ENCODE measurements around the gene TPO.
A peak's percentile ranks its signal among the peaks of the same experiment; 100 is the strongest.

Gene TPO

DNA sequence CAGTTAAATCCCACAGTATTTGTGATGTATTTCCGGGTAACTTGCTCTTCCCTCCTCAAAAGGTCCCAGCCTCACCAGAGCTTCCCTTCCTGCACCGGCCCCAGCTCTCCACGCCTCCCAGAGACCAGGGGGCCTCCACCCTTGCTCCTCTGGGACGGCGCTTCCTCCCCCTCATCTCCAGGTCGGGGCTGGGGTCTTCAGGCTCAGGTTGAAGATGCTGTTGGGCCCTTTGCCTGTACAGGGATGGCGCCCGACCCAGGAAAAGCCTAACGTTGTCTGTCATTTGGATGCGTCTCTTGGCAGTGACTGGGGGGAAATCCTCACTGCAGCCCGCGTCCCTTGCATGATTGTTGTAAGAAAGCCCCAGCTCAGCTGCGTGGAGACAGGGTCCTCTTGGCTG is 126.7 kb downstream of the TPO start:
- no peak for DNase-seq

DNA sequence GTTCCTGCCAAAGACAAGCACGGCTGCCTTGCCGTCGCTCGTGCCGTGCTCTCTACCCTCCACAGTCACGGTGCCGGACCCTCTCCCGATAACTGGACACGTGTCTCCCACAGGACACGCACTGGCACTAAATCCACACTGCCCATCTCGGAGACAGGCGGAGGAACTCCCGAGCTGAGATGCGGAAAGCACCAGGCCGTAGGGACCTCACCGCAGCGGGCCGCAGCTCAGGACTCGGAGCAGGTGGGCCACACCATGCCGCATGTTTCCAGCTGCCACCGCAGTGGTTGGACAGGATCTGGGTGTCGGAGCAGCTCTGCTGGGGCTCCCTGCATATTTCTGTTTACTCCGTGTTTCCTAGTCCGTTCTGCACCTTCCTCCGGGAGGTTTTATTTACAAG is 127.2 kb downstream of the TPO start:
- no peak for DNase-seq

DNA sequence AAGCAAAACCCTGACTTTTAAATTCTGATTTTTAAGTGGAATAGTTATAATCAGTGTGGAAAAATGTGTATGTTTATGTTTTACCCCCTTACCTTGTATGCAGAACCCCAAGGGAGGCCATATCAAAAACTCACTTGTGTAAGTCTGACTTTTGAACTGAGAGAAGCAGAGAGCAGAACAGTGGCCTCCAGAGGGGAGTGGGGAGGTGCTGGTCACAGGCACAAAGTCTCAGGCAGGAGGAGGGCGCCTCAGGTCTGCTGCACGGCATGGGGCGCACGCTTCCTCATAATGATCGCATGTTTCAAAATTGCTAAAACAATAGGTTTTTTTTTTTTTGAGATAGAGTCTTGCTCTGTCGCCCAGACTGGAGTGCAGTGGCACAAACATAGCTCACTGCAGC is 127.8 kb downstream of the TPO start:
- DNase-seq, result no peak

DNA sequence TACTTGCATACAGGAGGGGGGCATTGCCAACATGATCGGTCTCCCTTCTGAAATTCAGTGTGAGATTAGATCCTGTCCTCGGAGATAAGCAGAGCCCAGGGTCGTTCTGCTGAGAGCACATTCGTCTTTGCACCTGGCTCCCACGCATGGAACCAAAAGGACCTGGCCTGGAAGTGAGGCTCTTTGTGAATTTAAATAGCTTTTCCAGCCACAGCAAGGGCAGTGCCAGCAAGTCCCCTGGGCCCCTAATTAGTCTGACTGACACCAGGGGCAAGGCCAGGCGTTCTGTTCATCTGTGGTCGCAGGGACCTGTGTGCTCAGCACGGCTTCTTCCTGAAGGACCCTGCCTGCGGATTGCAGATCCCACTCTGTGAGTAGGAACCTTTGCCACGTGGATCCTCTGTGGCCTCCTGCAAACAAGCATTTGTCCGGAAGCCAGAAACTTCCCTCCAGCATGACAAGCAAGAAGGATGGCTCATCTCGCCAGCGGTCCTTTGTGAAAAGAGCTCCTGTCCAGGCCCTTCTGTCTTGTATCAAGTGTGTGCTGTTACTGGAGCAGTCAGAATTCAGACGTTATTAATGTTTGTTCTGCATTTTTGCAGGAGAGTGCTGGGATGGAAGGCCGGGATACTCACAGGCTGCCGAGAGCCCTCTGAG is 128.7 kb downstream of the TPO start:
- no peak for DNase-seq

DNA sequence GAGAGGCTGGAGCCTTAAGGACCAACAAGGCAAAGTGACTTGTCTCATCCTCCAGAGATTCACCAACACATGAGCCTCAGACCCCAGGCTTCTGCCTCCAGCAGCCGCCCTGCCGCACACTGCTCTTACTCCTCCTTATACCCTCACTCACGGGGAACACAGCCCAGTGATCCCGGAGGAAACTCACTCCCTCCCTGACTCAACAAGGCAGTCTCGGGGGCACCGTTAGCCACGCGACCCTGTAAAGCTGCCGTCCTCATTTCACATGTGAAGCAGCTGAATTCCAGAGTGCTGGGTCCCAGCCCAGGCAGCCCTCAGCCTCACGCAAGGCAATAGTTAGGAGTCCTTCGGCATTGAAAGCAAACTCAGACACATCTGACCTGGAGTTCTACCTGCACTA is 129.7 kb downstream of the TPO start:
- DNase-seq, result no peak

DNA sequence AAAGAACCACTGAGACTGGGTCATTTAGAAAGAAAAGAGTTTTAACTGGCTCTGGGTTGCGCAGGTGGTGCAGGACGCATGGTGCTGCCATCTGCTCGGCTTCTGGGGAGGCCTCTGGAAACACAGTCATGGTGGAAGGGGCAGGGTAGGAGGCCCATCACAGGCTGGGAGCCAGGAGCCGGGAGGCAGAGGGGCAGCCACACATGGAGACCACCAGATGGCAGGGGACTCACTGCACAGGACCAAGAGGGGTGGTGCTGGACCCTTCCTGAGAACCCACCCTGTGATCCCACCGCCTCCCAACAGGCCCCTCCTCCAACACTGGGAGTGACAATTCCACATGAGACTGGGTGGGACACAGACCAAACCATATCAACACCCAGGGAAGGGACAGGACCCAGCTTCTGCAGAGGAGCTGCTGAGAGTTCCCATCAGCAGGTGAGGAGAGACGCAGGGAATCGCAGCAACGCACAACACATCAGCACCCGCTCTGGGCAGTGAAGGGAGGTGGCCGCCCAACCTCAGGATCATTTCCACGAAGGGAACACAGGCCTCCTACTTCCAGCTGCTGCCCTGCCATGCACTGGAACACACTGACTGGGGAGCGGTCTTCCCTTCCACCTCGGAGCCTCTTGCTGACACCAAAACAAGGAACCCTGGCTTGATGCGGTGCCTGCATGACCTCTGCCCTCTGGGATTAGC is 130.7 kb downstream of the TPO start:
- DNase-seq, result no peak

DNA sequence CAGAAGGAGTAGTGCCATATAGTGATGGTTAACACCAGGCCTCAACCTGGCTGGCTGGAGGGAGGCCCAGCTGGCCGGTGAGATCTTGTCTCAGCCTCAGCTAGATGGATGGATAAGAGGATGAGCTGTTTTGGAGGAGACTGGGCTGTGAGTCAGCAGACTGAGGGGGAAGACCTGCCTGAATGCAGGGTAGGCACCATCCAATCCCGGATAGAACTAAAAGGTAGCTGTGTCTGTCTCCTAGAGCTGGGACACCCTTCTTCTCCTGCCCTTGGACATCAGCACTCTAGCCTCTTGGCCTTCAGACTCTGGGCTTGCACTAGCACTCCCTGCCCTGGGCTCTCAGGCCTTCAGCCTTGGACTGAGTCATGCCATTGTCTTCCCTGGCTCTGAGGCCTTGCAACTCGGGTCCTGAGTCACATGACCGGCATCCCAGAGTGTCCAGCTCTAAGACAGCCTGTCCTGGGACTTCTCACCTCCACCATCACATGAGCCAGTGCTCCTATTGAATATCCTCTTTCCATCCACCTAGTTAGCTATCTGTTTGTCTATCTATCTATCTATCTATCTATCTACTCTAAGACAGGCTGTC is 131.3 kb downstream of the TPO start:
- DNase-seq, result no peak

DNA sequence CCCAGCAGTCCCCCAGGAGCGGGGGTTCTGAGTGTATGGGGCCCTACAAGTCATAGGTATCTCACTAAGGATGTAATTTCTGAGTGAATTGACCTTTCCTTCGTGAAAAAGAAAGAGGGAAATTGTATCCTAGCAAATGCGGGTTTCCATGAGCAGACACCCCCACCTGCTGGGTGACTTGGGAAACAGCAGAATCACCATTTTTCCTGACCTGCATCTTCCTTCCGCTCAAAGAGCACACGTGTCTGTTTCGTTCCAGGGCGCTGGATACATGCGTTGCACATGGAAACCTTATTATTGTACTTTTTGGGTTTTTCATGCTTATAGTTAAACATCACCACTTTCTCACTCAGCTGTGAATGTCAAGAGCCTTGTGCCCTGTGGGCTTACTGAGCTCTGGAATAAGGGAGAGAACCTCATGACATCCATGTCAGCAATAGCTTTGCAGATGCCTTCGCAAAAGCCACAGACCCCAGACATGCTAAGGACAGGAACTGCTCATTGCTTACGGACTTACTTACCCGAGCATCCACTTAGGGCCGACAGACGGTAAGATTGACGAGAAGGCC is 132.8 kb downstream of the TPO start:
- peak; percentile 52 to 68 for DNase-seq

DNA sequence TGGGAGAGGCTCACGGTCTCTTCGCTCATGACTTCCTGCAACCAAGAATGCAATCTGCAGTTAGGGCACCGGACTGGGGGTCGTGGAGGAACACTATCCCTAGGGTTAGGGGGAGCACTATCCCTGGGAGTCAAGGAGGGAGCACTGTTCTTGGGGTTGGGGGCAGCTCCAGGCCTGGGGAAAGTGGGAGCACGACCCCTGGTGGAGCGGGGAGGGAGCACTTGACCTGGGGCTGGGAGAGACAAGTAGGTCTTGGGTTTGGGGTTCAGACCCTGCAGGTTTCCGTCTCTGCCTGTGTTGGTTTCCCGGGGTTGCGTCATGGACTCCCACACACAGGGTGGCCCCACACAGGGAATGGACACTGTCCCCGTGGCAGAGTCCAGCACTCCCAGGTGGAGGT is 133.6 kb downstream of the TPO start:
- DNase-seq, result no peak

DNA sequence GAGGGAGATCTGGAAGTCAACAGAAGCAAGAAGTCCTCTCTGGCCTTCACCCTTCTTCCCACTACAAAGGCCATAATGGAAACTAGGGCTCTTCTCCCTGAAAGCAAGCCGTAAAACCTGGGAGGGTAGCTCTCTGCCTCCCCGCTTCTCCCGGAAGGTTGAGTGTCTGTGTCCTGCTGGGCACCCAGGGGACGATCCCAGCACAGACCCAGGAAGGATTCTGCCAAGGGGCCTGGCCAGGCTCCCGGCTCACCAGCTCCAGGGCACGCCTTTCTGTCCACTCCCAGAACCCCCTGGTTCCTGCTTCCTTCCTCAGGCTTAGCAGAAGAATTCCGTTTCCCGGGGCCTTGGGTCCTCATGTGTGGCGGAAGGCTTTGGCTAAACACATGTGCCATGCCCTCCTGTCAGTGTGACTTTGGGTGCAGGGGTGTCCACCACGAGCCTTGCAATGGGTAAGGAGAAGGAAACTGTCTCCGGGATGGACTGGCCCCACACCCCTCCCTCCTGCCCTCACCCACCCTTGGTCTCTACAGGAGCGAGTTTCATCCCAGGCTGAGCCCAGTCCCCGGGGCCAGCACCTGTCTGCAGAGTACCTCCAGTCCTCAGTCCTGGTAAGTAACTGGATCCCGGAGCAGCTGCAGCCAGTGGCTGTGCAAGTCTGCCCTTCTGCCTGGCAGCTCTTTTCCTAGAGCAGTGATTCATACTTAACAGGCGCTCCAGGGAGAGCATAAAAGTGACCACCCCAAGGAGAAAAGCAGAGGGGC is 135.8 kb downstream of the TPO start:
- peak in 1 of 2 experiments; percentile 57 for DNase-seq

DNA sequence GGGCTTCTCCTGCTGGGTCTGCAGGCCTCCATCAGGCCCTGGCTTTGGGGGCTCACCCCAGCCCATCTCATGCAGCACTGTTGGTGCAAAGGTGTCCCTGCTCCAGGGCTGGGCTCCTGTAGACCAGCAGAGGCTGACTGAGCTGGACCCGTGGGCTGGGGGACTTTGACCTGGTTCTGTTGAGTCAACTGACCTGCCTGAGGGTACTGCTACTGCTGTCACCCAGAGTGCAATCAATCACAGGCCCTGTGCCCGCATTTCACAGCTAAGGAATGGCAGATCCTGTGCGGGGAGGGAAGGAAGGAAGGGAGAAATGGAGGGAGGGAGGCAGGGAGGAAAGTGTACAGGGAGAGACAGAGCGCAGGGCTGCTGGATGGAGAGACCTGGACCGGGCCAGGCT is 136.8 kb downstream of the TPO start:
- no peak for DNase-seq

DNA sequence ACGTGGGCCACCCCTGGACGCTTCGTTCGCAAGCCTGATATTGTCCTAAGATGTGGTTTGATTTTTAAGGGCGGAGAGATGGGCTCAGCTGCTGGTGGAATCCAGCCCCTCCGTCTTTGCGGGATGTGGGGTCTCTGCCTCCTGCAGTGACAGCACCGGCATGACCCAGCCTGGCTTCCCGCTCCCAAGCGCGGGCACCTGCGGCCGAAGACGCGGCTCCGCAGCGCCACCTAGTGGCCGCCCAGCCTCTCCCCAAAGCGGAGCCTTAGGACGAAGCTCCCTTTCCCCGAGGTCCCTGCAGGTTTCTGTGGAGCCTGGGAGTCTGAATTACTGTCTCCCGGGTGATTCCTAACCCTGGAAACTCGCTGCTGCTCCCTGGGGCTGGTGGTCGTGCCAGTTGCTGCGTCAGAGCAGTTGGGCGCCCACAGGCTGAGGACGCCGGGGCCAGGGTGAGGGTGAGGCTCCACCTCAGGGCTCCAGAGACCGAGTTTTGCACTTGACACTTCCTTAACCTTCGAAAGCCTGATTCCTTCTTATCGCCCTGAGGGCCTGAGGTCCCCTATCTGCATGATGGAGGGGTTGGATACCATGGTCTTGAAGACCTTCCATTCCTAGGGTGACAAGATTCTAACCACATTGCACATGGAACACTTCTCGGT is 137.5 kb downstream of the TPO start:
- peak; percentile 49 to 56 for DNase-seq

DNA sequence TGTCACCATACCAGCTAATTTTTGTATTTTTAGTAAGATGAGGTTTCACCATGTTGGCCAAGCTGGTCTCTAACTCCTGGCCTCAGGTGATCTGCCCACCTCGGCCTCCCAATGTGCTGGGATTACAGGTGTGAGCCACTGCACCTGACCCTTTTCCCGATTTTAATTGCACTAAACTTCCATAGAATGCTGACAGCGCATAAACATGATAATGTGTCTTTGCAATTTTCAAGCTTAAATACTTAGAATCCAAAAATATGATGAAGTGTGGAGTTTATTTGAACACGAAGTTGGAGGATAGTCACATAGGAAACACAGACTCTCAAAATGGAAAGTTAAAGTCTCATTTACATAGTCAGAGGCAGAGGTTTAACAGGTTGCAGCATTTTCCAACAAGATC is 138.6 kb downstream of the TPO start:
- no peak for DNase-seq

DNA sequence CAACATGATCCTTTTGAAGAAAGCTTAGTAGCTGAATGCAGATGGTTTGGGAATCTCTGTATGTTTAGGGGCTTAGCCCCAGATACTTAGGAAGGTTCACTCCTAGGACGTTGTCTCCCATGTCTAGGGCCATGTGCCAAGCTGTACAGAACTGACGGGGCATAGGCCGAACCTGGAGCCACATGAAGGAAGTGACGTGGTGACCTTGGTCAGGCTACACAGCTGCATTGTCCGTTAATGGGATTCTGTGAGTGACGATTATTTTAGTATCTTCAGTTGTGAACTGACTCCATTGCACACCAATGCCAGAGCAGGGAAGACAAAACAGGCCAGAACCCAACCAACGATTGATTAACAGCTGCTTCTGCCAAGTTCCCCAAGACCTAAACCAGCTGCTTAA is 139.3 kb downstream of the TPO start:
- DNase-seq, result no peak

DNA sequence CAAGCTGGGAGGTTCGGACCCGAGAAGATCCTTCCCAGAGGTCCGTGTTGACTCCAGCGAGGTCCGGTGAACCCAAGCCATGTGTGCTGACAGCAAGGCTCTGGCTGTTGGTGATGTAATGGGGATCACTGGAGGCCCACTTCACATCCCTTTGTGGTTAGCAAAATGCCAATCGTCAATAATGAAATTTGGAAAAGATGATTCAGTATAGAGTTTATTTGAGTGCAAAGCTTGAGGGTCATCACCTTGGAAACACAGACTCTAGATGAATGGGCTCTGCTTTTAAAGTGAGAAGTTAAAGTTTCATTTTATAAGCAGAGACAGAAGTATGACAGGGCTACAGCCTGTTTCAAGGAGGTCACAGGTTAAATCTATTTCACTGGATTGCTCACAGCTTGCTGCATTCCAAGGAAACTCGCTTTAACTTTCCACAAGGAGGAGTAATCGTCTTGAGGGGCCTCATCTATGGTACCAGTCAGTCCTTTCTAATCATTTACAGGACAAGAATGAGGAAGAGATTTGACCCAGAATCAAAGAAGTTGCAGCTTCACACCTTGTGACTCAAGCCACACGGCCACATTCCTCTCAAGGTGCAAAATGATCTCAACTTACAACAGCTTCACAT is 140.5 kb downstream of the TPO start:
- no peak for DNase-seq

DNA sequence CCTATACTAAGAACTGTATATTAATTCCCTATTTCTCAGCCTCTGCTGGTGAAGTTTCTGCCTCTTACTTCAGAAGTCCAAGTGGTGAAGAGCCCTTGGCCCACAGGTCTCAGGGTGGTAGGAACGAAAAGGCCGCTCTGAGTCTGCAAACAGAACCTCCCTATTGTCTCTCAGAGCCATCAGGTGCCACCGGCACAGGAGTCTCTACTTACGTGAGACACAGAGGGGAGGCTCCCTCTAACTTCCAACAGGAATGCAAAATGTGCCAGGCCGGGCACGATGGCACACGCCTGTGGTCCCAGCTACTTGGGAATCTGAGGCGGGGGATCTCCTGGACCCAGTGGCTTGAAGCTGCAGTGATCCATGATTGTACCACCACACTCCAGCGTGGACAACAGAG is 143.0 kb downstream of the TPO start:
- no peak for DNase-seq

DNA sequence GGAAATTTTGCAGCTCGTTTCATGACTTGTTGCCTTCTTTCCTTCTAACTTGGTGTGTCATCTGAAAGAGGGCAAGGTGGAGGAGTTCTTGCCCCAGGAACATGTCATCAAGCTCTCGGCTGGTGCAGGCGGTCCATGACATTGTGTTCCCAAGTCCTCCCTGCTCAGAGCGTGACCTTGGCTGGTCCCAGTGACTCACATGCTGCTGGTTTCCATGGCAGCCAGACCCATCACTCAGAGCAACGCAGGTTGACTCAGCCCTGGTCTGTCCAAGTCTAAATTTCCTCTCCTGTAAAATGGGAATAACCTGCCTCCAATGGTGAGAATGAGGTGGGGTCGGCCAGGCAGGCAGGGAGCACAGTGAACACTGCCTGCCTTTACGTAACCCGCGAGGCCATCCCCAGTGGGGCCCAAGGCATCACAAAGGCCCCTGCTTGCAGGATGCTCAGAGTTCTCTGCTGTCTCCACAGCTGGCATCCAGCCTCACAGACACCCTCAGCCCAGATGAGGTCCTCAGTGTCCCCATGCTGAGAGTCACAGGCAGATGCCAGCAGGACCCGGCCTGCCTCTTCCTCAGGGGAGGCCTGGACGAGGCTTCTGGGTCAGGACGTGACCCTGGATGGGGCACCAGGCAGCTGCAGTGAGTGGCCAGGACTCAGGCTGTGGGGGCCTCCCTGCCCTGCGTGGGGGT is 143.7 kb downstream of the TPO start:
- DNase-seq, result peak in 1 of 2 experiments; percentile 20

DNA sequence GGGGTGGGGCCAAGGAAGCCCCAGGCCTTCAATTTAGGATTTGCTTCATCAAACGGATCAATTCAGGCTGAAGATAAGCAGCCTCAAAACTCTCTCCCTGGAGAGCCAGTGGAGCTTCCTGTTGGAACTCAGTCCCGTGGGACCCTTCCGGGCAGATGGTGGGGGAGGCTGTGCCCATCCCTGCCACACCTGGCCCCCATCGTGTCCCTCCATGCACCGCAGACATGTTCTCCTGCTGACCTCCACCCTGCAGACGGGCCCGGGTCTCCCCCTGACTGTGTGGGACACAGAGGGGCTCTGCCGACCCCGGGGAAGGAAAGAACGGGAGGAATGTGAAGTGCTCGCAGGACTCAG is 144.2 kb downstream of the TPO start:
- no peak for DNase-seq

DNA sequence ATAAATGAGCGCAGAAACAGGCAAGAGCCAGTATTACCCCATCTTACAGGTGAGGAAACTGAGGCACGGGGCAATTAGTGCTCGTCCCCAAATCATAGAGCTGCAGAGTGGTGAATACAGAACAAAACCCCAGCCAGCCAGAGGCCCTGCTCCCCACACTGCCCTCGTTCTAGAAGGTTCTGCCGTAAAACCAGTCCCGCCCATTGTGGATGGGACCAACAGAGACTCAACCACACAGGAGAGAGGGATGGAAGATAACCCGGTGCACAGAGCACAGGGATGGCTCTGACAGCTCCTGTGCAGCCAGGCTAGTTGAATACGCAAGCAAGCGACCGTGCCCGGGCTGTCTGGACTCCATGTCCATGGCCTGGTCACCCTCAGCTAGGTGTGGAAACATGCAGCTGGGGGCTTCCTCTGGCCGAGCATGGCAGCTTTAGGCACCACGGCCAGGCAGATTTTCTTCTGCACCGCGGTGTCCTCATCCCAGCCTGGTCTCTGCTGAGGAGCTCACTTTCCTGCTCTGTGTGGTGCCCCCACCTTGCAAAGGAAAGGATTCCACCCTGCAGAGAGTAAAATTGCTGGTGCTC is 146.4 kb downstream of the TPO start:
- no peak for DNase-seq

DNA sequence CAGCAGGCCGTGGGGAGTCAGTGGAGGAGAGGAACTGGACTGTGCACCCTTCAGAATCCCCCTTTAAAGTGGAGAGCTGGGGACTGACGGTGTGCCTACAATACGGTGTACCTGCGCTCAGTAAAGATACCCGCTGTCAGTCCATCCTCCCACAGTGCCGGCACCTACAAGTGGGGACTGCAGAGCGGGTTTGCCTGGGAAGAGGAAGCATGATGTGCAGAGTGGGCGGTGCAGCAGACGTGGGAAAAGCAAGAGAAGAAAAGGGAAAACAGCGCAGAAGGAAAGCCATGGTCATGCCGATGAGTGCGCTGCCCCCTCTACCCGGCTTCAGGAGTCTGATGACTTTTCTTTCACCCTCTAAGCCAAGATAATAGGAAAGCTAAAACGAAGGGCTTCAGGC is 148.0 kb downstream of the TPO start:
- no peak for DNase-seq

DNA sequence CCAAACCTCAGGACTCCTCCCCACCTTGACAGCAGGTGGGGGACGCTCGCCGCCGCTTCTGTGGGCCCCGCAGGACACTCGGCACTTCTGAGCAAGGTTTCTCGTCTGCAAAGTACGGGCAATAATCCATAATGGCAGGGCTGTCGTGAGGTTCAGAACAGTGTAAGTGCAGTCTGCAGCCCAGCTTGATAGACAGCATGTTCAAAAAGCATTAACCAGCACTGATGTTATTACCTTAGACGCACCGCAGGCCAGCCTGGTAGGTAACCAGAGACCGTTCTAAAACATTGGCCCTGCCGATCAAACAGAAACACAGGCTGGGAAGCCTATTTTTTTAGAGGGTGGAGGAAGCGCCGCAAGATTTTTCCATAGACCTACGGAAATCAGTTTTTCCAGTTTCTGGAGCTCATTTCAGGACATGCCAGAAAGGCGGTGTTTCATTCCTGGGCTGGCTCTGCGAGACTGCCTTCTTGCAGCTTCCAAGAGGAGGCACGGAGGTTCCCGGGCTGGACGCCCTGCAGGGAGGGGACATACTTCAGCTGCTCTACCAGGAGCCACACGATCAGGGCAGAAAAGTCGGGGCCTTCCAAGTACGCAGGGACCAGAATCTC is 148.7 kb downstream of the TPO start:
- no peak for DNase-seq

Measured in SHP77 (cell line).